Neuron (in vitro differentiated cells): ENCODE measurements around the gene MAG.
"Not testable (repeated sequence)": the region's sequence is repeated elsewhere in the genome, so short reads cannot be mapped to it uniquely, and the experiment has no call there.

Experiments
- H2AFZ ChIP-seq: one replicate; pipeline ENCODE4 v1.6.1; 2013; ENCODE audit warnings: low read depth, mild to moderate bottlenecking, inconsistent platforms, low read length, moderate library complexity
- H3K27me3 ChIP-seq: one replicate; pipeline ENCODE4 v1.6.1; 2013; ENCODE audit warnings: low read length; ENCODE audit not compliant: insufficient read depth
- H3K36me3 ChIP-seq: one replicate; pipeline ENCODE4 v1.6.1; 2013; ENCODE audit warnings: low read length; ENCODE audit not compliant: insufficient read depth
- H3K4me1 ChIP-seq: one replicate; pipeline ENCODE4 v1.6.1; 2013; ENCODE audit warnings: low read length; ENCODE audit not compliant: insufficient read depth
- H3K4me3 ChIP-seq: 2 replicates; pipeline ENCODE4 v1.5.1; 2013; ENCODE audit warnings: mild to moderate bottlenecking, low read length, moderate library complexity
- H3K9me3 ChIP-seq: one replicate; pipeline ENCODE4 v1.6.1; 2013; ENCODE audit warnings: low read length

Gene MAG

GRCh38 chr19:35355791-35356460, 64.0 kb downstream of the MAG start:
- Histone ChIP-seq H3K27me3 (peaks cover 8% of the 10 kb centered on the region), H2AFZ (no peak overlapping the region), H3K9me3 (no peaks in the 10 kb centered on the region), H3K4me3 (no peak overlapping the region), H3K4me1 (no peaks in the 10 kb centered on the region), H3K36me3 (no peaks in the 10 kb centered on the region)

GRCh38 chr19:35357867-35358573, 66.1 kb downstream of the MAG start, which contains the start of gene FFAR3:
FFAR3 (plus strand) TSS chr19:35358460; CDS start chr19:35358891, 431 bp downstream.
- Histone ChIP-seq H2AFZ (no peak within 1 kb of the TSS), H3K36me3 (no peaks in the 10 kb centered on the region), H3K9me3 (no peaks in the 10 kb centered on the region), H3K27me3 (peaks cover 5% of the 10 kb centered on the region), H3K4me1 (no peaks in the 10 kb centered on the region), H3K4me3 (no peak within 1 kb of the TSS)

- H3K9me3 ChIP-seq, H3K4me1 ChIP-seq, H3K27me3 ChIP-seq, H3K36me3 ChIP-seq, H3K4me3 ChIP-seq, H2AFZ ChIP-seq: not testable (repeated sequence)
Observed at GRCh38 chr19:35358834-35359233, 66.9 kb downstream of the MAG start.

- H3K4me1 ChIP-seq, H3K36me3 ChIP-seq, H3K27me3 ChIP-seq, H2AFZ ChIP-seq, H3K9me3 ChIP-seq, H3K4me3 ChIP-seq: not testable (repeated sequence)
Observed at GRCh38 chr19:35359395-35359794, 67.4 kb downstream of the MAG start.

- H3K9me3 ChIP-seq, H3K4me1 ChIP-seq, H2AFZ ChIP-seq, H3K27me3 ChIP-seq, H3K4me3 ChIP-seq, H3K36me3 ChIP-seq: not testable (repeated sequence)
Observed at GRCh38 chr19:35360081-35360480, 68.1 kb downstream of the MAG start.

GRCh38 chr19:35360880-35361420, 69.0 kb downstream of the MAG start:
- no peaks in the 10 kb centered on the region for H3K27me3 ChIP-seq
- no peaks in the 10 kb centered on the region for H3K4me1 ChIP-seq
- no peak overlapping the region for H2AFZ ChIP-seq
- no peaks in the 10 kb centered on the region for H3K9me3 ChIP-seq
- H3K36me3 ChIP-seq = no peaks in the 10 kb centered on the region
- no peak overlapping the region for H3K4me3 ChIP-seq

GRCh38 chr19:35362261-35363000, 70.5 kb downstream of the MAG start:
- Histone ChIP-seq H3K4me3 (no peak overlapping the region), H3K4me1 (no peaks in the 10 kb centered on the region), H3K9me3 (no peaks in the 10 kb centered on the region), H3K27me3 (no peaks in the 10 kb centered on the region), H3K36me3 (no peaks in the 10 kb centered on the region), H2AFZ (no peak overlapping the region)

GRCh38 chr19:35363001-35363590, 71.1 kb downstream of the MAG start:
- Histone ChIP-seq H2AFZ (no peak overlapping the region), H3K36me3 (no peaks in the 10 kb centered on the region), H3K27me3 (no peaks in the 10 kb centered on the region), H3K4me3 (no peak overlapping the region), H3K9me3 (no peaks in the 10 kb centered on the region), H3K4me1 (no peaks in the 10 kb centered on the region)
